Type B pancreatic cell (in vitro differentiated cells): ENCODE measurements around the gene TBC1D16. TPM values are rescaled to one million over a fixed set of nuclear protein-coding genes. Genes with fewer than 3 reads are reported as not detected.

ENCODE experiments used
- DNase-seq: peaks from one replicate; pipeline ENCODE4 v3.0.0; 2021; ENCODE audit warnings: mixed read lengths; ENCODE audit not compliant: unreplicated experiment; ENCODE audit errors: extremely low spot score
- H3K27ac Mint-ChIP-seq: 2 replicates; pipeline ENCODE4 v1.8.0; 2021; ENCODE audit warnings: mild to moderate bottlenecking, mixed read lengths
- H3K27me3 Mint-ChIP-seq: 2 replicates; pipeline ENCODE4 v1.8.0; 2021; ENCODE audit warnings: mixed read lengths
- H3K36me3 Mint-ChIP-seq: 2 replicates; pipeline ENCODE4 v1.8.0; 2021; ENCODE audit warnings: mixed read lengths
- H3K4me1 Mint-ChIP-seq: one replicate; pipeline ENCODE4 v1.8.0; 2021; ENCODE audit warnings: mixed read lengths; ENCODE audit not compliant: unreplicated experiment
- H3K4me3 Mint-ChIP-seq: 2 replicates; pipeline ENCODE4 v1.8.0; 2021; ENCODE audit warnings: mild to moderate bottlenecking, mixed read lengths
- H3K9me3 Mint-ChIP-seq: 2 replicates; pipeline ENCODE4 v1.8.0; 2021; ENCODE audit warnings: mixed read lengths
- total RNA-seq: library from RNA; stranded (reverse); gene quantifications from 2 replicates; pipeline ENCODE4 v1.2.1, GENCODE V29; 2021; ENCODE audit warnings: low replicate concordance
- TF ChIP-seq, protein P1 (sequence below): fragments of 200-600 bp; sonication (generic); conservative IDR thresholded peaks from 2 replicates; pipeline ENCODE4 v1.5.0; 2021; ENCODE audit warnings: antibody characterized with exemption, mild to moderate bottlenecking

The TBC1D16 gene
- total RNA-seq, 1 donor from 2014 or later, result 71.9 TPM

DNA sequence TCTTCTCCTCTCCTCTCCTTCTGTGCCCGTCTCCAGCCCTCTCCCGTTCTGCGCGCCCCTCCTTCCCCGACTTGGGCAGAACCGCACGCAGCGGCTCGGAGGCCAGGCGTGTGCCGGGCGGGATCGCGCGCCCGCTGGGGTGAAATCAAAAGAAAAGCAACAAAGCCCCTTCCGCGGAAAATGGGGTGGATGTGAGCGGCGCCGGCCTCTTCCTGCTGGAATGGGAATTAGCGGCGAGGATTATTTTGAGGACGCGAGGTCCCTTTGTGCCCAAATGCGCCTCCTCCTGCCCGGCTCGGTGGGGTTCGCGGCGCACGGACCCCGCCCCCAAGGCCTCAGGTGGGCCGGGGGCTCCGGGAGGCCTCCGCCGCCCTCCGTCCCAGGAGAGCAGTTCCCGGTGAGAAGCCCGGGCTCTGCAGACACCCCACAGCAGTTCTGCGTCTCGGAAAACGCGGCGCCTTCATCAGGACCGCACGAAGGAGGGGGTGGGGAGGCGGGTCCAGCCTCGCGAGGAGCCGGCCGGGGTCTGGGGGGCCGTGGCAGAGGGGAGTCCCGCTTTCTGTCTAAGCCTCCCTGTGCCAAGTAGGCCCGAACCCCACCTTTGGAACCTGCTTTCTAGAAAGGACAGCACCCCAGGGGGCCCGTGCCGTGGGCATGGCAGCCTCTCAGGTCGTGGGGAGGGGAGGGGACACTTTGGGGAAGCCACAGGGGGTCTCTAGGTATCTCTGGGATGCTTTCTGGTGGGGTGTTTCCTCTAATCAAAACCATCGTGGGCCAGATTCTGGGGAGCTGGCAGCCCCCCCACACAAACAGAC, 105.4 kb downstream of the TBC1D16 start:
- TF ChIP-seq, protein P1, sequence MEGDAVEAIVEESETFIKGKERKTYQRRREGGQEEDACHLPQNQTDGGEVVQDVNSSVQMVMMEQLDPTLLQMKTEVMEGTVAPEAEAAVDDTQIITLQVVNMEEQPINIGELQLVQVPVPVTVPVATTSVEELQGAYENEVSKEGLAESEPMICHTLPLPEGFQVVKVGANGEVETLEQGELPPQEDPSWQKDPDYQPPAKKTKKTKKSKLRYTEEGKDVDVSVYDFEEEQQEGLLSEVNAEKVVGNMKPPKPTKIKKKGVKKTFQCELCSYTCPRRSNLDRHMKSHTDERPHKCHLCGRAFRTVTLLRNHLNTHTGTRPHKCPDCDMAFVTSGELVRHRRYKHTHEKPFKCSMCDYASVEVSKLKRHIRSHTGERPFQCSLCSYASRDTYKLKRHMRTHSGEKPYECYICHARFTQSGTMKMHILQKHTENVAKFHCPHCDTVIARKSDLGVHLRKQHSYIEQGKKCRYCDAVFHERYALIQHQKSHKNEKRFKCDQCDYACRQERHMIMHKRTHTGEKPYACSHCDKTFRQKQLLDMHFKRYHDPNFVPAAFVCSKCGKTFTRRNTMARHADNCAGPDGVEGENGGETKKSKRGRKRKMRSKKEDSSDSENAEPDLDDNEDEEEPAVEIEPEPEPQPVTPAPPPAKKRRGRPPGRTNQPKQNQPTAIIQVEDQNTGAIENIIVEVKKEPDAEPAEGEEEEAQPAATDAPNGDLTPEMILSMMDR, result no peak
- H3K4me1 Mint-ChIP-seq, result peaks cover 17% of the 10 kb centered on the region
- peaks cover 10% of the 10 kb centered on the region for H3K27me3 Mint-ChIP-seq
- H3K36me3 Mint-ChIP-seq, result no peaks in the 10 kb centered on the region
- H3K9me3 Mint-ChIP-seq, result no peaks in the 10 kb centered on the region
- peak overlapping the region; percentile 75 for H3K4me3 Mint-ChIP-seq
- H3K27ac Mint-ChIP-seq, result no peak overlapping the region
- DNase-seq, result no peak

DNA sequence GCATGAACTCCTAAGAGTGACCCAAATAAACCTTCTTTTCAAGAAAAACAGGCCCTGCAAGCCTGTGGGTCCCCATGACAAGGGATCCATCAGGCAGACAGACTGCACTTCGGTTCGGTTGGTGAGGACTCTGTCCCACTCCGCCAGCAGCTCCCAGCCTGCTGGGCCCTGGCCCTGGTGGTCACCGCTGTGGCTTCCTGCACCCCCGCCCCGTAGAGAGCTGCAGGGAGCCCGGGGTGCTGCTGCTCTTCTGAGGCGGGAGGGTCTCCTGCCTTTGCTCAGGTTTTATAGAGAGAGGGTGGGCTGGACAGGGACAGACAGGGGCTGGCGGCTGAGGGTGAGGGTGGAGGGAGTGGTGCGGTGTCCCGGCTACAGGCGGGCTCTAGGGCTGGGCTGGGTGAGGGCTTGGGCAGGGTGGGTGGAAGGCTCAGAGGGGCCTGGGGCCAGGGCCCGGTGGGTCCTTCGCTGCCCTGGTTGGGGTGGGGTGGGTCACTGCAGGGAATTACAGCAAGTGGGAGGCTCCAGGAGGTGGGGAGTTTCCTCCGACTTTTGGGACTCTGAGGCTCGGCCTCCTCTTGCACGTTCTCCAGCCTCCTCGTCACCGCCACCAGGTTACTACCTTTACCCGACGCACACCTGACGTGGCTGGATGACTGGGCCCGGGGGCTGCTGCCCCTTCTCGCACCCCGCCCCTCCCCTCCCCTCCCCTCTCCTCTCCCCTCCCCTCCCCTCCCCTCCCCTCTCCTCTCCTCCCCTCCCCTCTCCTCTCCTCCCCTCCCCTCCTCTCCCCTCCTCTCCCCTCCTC, 106.2 kb downstream of the TBC1D16 start:
- TF ChIP-seq, protein P1, result no peak
- H3K27me3 Mint-ChIP-seq, result peaks cover 10% of the 10 kb centered on the region
- H3K4me3 Mint-ChIP-seq, result no peak overlapping the region
- no peak for DNase-seq
- H3K4me1 Mint-ChIP-seq, result peaks cover 13% of the 10 kb centered on the region
- no peak overlapping the region for H3K27ac Mint-ChIP-seq
- no peaks in the 10 kb centered on the region for H3K36me3 Mint-ChIP-seq
- H3K9me3 Mint-ChIP-seq, result no peaks in the 10 kb centered on the region

DNA sequence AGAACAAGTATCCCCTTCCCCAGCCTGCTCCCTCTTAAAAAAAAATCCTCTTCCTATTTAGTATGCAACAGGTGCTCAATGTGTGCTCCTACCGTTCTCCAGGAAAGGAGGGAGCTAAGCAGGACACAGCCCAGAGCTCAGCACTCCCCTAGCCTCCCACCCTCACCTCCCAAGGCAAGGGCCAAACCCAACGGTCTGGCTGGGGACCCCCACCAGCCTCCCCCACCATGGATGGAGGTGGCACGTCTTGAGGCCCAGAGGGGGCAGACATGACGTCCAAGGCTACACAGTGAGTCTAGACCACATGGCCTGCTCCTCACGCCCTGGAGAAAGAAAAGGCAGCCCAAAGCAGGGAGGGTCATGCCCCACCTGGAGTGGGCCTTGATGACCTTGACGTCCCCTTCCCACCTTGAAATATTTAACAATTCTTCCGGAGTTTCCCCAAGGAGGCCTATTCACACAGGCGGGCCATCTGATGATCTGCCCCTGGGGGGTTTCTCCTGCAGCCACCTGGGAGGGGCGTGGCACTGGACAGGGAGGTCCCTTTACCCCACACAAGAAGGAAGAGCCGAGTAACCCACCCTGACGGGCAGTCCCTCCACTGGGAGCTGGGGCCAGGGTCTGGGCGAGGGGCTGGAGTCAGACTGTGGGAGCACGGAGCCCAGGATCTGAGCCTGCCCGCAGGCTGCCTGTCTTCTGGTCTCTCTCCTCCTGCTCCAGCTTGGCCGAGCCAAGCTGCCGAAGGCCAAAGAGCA, 107.0 kb downstream of the TBC1D16 start:
- peaks cover 10% of the 10 kb centered on the region for H3K27me3 Mint-ChIP-seq
- no peak for DNase-seq
- no peaks in the 10 kb centered on the region for H3K9me3 Mint-ChIP-seq
- TF ChIP-seq, protein P1, result no peak
- H3K4me1 Mint-ChIP-seq, result peaks cover 16% of the 10 kb centered on the region
- peak overlapping the region; percentile 69 for H3K4me3 Mint-ChIP-seq
- H3K27ac Mint-ChIP-seq, result peak overlapping the region; percentile 41
- no peaks in the 10 kb centered on the region for H3K36me3 Mint-ChIP-seq

DNA sequence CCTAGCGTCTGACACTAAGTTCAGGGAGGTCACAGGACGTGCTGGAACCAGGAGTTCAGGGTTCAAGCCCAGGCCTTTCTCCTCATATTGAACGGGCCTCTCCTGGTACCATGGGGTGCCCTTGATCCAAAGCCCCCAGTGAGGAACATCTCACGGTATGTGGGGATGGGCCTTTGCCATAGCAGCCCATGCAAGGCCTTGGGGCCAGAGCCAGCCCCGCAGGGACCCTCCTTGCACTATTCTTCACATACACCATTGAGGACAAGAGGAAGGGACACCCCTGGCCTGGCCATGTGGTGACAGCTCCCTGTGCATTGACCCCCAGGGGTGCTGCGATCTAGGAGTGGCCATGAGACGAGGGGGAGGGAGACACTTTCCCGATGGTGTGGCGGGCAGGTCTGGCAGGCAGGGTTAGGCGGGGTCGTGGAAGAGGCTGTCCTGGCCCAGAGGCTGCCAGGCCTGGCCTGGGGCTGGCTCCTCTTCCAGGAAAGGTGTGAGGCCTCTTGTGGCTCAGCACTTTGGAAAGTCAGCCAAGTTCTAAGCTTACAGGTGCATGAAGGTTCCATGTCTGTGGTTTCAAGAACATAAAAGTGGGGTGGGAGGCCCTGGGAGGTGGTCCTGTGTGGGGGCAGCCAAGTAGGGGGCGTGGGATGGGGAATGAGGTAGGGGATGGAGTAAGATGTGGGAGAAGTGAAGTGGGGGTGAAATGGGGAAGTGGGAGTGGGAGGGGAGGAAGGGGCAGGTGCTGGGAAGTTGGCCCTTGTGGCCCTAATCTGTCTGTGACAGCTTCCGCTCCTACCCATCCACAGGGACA, 107.8 kb downstream of the TBC1D16 start:
- DNase-seq, result no peak
- H3K27ac Mint-ChIP-seq, result peak overlapping the region; percentile 41
- peak overlapping the region; percentile 69 for H3K4me3 Mint-ChIP-seq

More for the DNA sequence above, 107.8 kb downstream of the TBC1D16 start:
- TF ChIP-seq, protein P1, result no peak
- H3K27me3 Mint-ChIP-seq, result peaks cover 10% of the 10 kb centered on the region
- H3K9me3 Mint-ChIP-seq, result no peaks in the 10 kb centered on the region
- H3K36me3 Mint-ChIP-seq, result no peaks in the 10 kb centered on the region
- H3K4me1 Mint-ChIP-seq, result peaks cover 16% of the 10 kb centered on the region
